Lung (tissue), 12 donors: ENCODE results near the gene SPEF1. TPM values are rescaled to one million over a fixed set of nuclear protein-coding genes. Genes with fewer than 3 reads are reported as not detected.

Experiments used
- ATAC-seq: fragments of 200-7000 bp; cut with Tn5 transposase; one replicate; pipeline ENCODE4 v1.9.1; 2020; ENCODE audit warnings: moderate number of reproducible peaks; ENCODE audit not compliant: insufficient read depth, low FRiP score
- DNase-seq, 3 donors: peaks; one replicate each; pipeline ENCODE4 v3.0.0-alpha.2; 2013 to 2017
- H3K27ac ChIP-seq, 2 donors: one replicate each; pipeline ENCODE4 v1.5.1; 2013; ENCODE audit warnings: mild to moderate bottlenecking in 2 of 2, moderate library complexity in 2 of 2, control low read depth in 1 of 2, inconsistent platforms in 1 of 2, low read depth in 1 of 2, low read length in 1 of 2
- H3K27me3 ChIP-seq, 3 donors: one replicate each; pipeline ENCODE4 v1.5.1; 2013; ENCODE audit warnings: low read length in 2 of 3; ENCODE audit not compliant: control insufficient read depth in 3 of 3, insufficient read depth in 3 of 3
- H3K36me3 ChIP-seq, 4 donors: one replicate each; pipeline ENCODE4 v1.5.1; 2013; ENCODE audit warnings: low read length in 4 of 4, mild to moderate bottlenecking in 1 of 4, moderate library complexity in 1 of 4; ENCODE audit not compliant: control insufficient read depth in 4 of 4, insufficient read depth in 4 of 4
- H3K4me1 ChIP-seq, 5 donors: one replicate each; pipeline ENCODE4 v1.5.1; 2013; ENCODE audit warnings: low read length in 5 of 5, mild to moderate bottlenecking in 2 of 5, moderate library complexity in 1 of 5; ENCODE audit not compliant: control insufficient read depth in 5 of 5, insufficient read depth in 5 of 5
- H3K4me3 ChIP-seq: one replicate; pipeline ENCODE4 v1.5.1; 2013; ENCODE audit warnings: mild to moderate bottlenecking, control low read depth, moderate library complexity
- H3K9ac ChIP-seq, 2 donors: one replicate each; pipeline ENCODE4 v1.5.1; 2013; ENCODE audit warnings: low read length in 2 of 2, control low read depth in 1 of 2; ENCODE audit not compliant: insufficient read depth in 1 of 2
- H3K9me3 ChIP-seq, 4 donors: one replicate each; pipeline ENCODE4 v1.5.1; 2013; ENCODE audit warnings: low read length in 3 of 4, mild to moderate bottlenecking in 1 of 4, moderate library complexity in 1 of 4; ENCODE audit not compliant: control insufficient read depth in 4 of 4, insufficient read depth in 3 of 4
- CTCF ChIP-seq: IDR thresholded peaks from 2 replicates; pipeline ENCODE4 v1.5.1; 2012; ENCODE audit warnings: mild to moderate bottlenecking; ENCODE audit errors: control extremely low read depth, extremely low read depth
- WGBS, 2 donors: extraction: QIAGEN DNeasy Blood & Tissue Kit; methylation state at CpG; one replicate each; pipeline ENCODE4 v1.1.7; 2013; 5-methylcytosine and 5-hydroxymethylcytosine counted together
- polyA plus RNA-seq, 2 donors: library from polyadenylated mRNA; stranded (reverse); fragments of 200-250 nt; gene quantifications; one replicate each; pipeline ENCODE4 v1.2.1, GENCODE V29; 2013
- total RNA-seq, 2 donors: library from RNA; depleted of rRNA in 1 of 2; stranded (reverse); fragments of >200 nt in 1 of 2; gene quantifications; one replicate each; pipeline ENCODE4 v1.2.1, GENCODE V29; 2014 to 2021
- donor health status: control.
- donor health status: control.
- donor health status: Bipolar disorder and iron deficiency.
- donor health status: healthy.
- donor health status: DM: yes; HTN: yes; CAD: no.

Gene SPEF1
- total and polyA plus RNA-seq, 4 donors: 9.6 to 15.5 (median 11.8) TPM

GRCh38 chr20:3811467-3812258, 30.4 kb upstream of the SPEF1 start:
- Histone ChIP-seq H3K4me1 (peaks cover 9 to 57% (median 25%) of the 10 kb centered on the region in 5 donors), H3K36me3 (no peaks in the 10 kb centered on the region), H3K9me3 (no peaks in the 10 kb centered on the region), H3K27ac (peak overlapping the region; percentile 82 to 94), H3K4me3 (peak overlapping the region; percentile 37), H3K9ac (peak overlapping the region in 1 of 2 donors; percentile 97), H3K27me3 (no peaks in the 10 kb centered on the region)
- no peak for TF ChIP-seq CTCF
- DNase-seq (peak; percentile 99 to 100 (median 99)), ATAC-seq (peak; percentile 76)
- WGBS, 2 donors: 4 to 7% methylated on average over 20 of the region's 20 CpGs

GRCh38 chr20:3808544-3808943, 27.3 kb upstream of the SPEF1 start:
- Histone ChIP-seq H3K4me1 (peaks cover 9 to 62% (median 29%) of the 10 kb centered on the region in 5 donors), H3K9me3 (no peaks in the 10 kb centered on the region), H3K36me3 (peaks cover 0 to 24% (median 13%) of the 10 kb centered on the region in 4 donors), H3K27ac (peak overlapping the region; percentile 87 to 96), H3K27me3 (no peaks in the 10 kb centered on the region), H3K4me3 (no peak overlapping the region), H3K9ac (peak overlapping the region in 1 of 2 donors; percentile 53)
- no peak for TF ChIP-seq CTCF
- WGBS, 2 donors: 75 to 86% methylated on average over 3 of the region's 3 CpGs
- ATAC-seq (no peak), DNase-seq (no peak)

GRCh38 chr20:3804781-3805180, 23.5 kb upstream of the SPEF1 start:
- 91 to 92% methylated on average over 11 of the region's 11 CpGs for WGBS, 2 donors
- no peak overlapping the region for H3K4me3 ChIP-seq
- peak overlapping the region in 1 of 2 donors; percentile 76 for H3K27ac ChIP-seq
- H3K36me3 ChIP-seq: peaks cover 0 to 48% (median 34%) of the 10 kb centered on the region in 4 donors
- H3K4me1 ChIP-seq: peaks cover 4 to 43% (median 25%) of the 10 kb centered on the region in 5 donors
- ATAC-seq (no peak), DNase-seq (no peak)
- no peak for TF ChIP-seq CTCF
- H3K9me3 ChIP-seq: no peaks in the 10 kb centered on the region
- no peaks in the 10 kb centered on the region for H3K27me3 ChIP-seq
- no peak overlapping the region for H3K9ac ChIP-seq
